Measurements from ENCODE around the gene SNTG2.

DNA sequence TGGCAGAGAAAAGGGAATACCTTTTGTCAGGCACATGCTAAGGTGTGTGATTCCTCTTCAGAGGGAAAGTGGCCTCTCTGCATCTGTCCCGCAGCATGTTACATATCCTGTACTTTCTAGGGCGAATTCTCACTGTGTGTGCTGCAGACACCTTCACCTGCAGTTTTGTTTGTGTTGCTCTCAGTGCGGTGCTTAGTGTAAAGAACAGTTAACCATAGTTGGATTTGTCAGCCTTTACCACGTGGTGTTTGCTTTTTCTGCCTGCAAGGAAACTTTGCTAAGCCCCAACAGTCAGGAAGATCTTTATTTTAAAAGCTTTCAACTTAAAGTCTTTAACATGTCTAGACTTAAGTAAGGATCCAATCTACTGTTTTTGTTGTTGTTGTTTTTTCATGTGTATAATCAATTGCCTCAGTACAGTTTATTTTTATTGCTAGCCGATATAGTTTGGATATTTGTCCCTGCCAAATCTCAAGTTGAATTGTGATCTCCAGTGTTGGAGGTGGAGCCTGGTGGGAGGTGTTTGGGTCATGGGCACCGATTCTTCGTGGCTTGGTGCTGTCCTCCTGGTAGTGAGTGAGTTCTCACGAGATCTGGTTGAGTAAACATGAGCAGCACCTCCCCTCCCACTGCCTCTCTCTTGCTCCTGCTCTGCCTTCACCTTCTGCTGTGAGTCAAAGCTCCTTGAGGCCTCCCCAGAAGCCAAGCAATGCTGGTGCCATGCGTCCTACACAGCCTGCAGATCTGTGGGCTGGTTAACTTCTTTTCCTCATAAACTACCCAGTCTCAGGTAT, 90.6 kb downstream of the SNTG2 start:
- TF ChIP-seq IRF1 (CRISPR knock-in tag; IDR thresholded peaks at IDR 0.05; ENCODE audit: low read depth) (no peak), CBX5 (CRISPR knock-in tag; IDR thresholded peaks at IDR 0.05; ENCODE audit: borderline replicate concordance) (no peak)
- TF ChIP-seq, protein P1, sequence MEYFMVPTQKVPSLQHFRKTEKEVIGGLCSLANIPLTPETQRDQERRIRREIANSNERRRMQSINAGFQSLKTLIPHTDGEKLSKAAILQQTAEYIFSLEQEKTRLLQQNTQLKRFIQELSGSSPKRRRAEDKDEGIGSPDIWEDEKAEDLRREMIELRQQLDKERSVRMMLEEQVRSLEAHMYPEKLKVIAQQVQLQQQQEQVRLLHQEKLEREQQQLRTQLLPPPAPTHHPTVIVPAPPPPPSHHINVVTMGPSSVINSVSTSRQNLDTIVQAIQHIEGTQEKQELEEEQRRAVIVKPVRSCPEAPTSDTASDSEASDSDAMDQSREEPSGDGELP (IDR thresholded peaks at IDR 0.05; ENCODE audit: borderline replicate concordance, low read depth) = no peak
